Measurements from ENCODE around the gene RBL2. TPM values are rescaled to one million over a fixed set of nuclear protein-coding genes. Genes with fewer than 3 reads are reported as not detected.

RBL2 gene
- total and polyA plus RNA-seq, 2 of the 13 experiments (the other 11 are each of a cell fraction or from before 2014, with no cell fraction given) = 41.2 to 60.9 TPM

DNA sequence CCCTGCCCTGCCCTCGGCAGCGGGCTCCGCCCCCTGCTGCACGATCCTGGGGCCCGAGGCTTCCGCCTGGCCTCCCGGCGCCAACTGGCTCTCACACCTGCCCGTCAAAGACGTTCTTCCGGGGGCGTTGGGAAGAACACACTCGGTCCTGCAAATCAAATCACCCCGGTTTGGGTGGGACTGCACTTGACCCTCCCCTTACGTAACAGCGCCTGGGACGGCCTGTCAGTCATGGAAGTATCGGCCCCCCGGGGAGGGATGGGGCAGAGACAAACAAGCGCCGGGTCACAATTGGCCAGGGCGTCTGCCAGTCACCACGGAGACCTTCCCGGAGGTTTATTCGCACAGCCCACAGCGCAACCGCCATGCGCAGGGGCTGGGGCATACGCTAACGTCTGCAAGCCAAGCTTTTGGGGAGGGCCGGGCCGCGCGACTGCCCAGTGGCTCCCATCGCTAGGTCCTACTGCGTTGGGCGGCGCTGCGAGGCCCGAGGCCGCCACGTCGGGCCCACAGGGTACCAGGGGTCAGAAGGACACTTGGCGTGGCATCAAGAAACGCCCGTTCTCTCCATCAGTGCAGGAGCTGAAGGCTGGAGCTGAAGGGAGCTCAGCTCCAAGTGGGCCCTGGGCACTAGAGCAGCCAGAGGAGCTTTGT lies 69.1 kb downstream of the RBL2 start (continued):
- TF ChIP-seq SMYD3 (CRISPR knock-in tag; IDR thresholded peaks at IDR 0.05) = no peak
- TF ChIP-seq, protein P1, sequence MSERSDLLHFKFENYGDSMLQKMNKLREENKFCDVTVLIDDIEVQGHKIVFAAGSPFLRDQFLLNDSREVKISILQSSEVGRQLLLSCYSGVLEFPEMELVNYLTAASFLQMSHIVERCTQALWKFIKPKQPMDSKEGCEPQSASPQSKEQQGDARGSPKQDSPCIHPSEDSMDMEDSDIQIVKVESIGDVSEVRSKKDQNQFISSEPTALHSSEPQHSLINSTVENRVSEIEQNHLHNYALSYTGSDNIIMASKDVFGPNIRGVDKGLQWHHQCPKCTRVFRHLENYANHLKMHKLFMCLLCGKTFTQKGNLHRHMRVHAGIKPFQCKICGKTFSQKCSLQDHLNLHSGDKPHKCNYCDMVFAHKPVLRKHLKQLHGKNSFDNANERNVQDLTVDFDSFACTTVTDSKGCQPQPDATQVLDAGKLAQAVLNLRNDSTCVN (CRISPR knock-in tag; IDR thresholded peaks at IDR 0.05; ENCODE audit: borderline replicate concordance) = peak; percentile 87
- TF ChIP-seq, protein P2, sequence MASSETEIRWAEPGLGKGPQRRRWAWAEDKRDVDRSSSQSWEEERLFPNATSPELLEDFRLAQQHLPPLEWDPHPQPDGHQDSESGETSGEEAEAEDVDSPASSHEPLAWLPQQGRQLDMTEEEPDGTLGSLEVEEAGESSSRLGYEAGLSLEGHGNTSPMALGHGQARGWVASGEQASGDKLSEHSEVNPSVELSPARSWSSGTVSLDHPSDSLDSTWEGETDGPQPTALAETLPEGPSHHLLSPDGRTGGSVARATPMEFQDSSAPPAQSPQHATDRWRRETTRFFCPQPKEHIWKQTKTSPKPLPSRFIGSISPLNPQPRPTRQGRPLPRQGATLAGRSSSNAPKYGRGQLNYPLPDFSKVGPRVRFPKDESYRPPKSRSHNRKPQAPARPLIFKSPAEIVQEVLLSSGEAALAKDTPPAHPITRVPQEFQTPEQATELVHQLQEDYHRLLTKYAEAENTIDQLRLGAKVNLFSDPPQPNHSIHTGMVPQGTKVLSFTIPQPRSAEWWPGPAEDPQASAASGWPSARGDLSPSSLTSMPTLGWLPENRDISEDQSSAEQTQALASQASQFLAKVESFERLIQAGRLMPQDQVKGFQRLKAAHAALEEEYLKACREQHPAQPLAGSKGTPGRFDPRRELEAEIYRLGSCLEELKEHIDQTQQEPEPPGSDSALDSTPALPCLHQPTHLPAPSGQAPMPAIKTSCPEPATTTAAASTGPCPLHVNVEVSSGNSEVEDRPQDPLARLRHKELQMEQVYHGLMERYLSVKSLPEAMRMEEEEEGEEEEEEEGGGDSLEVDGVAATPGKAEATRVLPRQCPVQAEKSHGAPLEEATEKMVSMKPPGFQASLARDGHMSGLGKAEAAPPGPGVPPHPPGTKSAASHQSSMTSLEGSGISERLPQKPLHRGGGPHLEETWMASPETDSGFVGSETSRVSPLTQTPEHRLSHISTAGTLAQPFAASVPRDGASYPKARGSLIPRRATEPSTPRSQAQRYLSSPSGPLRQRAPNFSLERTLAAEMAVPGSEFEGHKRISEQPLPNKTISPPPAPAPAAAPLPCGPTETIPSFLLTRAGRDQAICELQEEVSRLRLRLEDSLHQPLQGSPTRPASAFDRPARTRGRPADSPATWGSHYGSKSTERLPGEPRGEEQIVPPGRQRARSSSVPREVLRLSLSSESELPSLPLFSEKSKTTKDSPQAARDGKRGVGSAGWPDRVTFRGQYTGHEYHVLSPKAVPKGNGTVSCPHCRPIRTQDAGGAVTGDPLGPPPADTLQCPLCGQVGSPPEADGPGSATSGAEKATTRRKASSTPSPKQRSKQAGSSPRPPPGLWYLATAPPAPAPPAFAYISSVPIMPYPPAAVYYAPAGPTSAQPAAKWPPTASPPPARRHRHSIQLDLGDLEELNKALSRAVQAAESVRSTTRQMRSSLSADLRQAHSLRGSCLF (CRISPR knock-in tag; IDR thresholded peaks at IDR 0.05; ENCODE audit: borderline replicate concordance) = 0 out of 2 replicates have a peak, but pooled peaks have one; percentile 26
- no peak for TF ChIP-seq ZNF678 (CRISPR knock-in tag; IDR thresholded peaks at IDR 0.05)
- peak; percentile 64; the same call in 1 of the 2 replicates for TF ChIP-seq KLF9 (CRISPR knock-in tag; IDR thresholded peaks at IDR 0.05; ENCODE audit: low read depth)
- TF ChIP-seq ZBTB7B (CRISPR knock-in tag; IDR thresholded peaks at IDR 0.05) = peak; percentile 79
- peak; percentile 67 for TF ChIP-seq DR1 (CRISPR knock-in tag; IDR thresholded peaks at IDR 0.05)
- 0 out of 2 replicates have a peak, but pooled peaks have one; percentile 59 for TF ChIP-seq ZNF558 (CRISPR knock-in tag; IDR thresholded peaks at IDR 0.05; ENCODE audit: borderline replicate concordance)
- no peak for TF ChIP-seq FOXA1 (IDR thresholded peaks at IDR 0.05)
- no peak; the same call in 1 of the 2 replicates for TF ChIP-seq FOXA1 (CRISPR knock-in tag; IDR thresholded peaks at IDR 0.05)
- TF ChIP-seq PHF5A (CRISPR knock-in tag; IDR thresholded peaks at IDR 0.05; ENCODE audit: low read depth, unreplicated experiment) = peak; percentile 95
- TF ChIP-seq, protein P3, sequence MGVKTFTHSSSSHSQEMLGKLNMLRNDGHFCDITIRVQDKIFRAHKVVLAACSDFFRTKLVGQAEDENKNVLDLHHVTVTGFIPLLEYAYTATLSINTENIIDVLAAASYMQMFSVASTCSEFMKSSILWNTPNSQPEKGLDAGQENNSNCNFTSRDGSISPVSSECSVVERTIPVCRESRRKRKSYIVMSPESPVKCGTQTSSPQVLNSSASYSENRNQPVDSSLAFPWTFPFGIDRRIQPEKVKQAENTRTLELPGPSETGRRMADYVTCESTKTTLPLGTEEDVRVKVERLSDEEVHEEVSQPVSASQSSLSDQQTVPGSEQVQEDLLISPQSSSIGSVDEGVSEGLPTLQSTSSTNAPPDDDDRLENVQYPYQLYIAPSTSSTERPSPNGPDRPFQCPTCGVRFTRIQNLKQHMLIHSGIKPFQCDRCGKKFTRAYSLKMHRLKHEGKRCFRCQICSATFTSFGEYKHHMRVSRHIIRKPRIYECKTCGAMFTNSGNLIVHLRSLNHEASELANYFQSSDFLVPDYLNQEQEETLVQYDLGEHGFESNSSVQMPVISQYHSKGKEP (CRISPR knock-in tag; IDR thresholded peaks at IDR 0.05) = peak; percentile 38; the same call in 1 of the 2 replicates
- no peak for TF ChIP-seq ZFP36 (IDR thresholded peaks at IDR 0.05; ENCODE audit: borderline replicate concordance, low read depth, low read length, partially characterized antibody)
- 0 out of 2 replicates have a peak, but pooled peaks have one; percentile 23 for TF ChIP-seq HCFC1 (IDR thresholded peaks at IDR 0.05; ENCODE audit: low read depth, low read length)
- TF ChIP-seq HNRNPK (IDR thresholded peaks at IDR 0.05; ENCODE audit: low read depth, low read length, poor library complexity, severe bottlenecking) = no peak
- TF ChIP-seq, protein P4, sequence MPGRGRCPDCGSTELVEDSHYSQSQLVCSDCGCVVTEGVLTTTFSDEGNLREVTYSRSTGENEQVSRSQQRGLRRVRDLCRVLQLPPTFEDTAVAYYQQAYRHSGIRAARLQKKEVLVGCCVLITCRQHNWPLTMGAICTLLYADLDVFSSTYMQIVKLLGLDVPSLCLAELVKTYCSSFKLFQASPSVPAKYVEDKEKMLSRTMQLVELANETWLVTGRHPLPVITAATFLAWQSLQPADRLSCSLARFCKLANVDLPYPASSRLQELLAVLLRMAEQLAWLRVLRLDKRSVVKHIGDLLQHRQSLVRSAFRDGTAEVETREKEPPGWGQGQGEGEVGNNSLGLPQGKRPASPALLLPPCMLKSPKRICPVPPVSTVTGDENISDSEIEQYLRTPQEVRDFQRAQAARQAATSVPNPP (CRISPR knock-in tag; IDR thresholded peaks at IDR 0.05) = peak; percentile 21; the same call in 1 of the 2 replicates
- TF ChIP-seq POGZ (CRISPR knock-in tag; IDR thresholded peaks at IDR 0.05) = peak; percentile 74
- TF ChIP-seq, protein P5, sequence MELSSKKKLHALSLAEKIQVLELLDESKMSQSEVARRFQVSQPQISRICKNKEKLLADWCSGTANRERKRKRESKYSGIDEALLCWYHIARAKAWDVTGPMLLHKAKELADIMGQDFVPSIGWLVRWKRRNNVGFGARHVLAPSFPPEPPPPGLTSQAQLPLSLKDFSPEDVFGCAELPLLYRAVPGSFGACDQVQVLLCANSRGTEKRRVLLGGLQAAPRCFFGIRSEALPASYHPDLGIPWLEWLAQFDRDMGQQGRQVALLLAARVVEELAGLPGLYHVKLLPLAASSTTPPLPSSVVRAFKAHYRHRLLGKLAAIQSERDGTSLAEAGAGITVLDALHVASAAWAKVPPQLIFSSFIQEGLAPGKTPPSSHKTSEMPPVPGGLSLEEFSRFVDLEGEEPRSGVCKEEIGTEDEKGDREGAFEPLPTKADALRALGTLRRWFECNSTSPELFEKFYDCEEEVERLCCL (CRISPR knock-in tag; IDR thresholded peaks at IDR 0.05; ENCODE audit: borderline replicate concordance) = no peak
- TF ChIP-seq ZKSCAN5 (CRISPR knock-in tag; IDR thresholded peaks at IDR 0.05) = no peak

All from HepG2 (cell line).